HG03521 (cell line): Measurements from ENCODE around the gene AGMO.

ENCODE experiments used
- ATAC-seq: cut with Tn5 transposase; IDR thresholded peaks from one replicate; pipeline ENCODE4 v1.9.1; 2021; ENCODE audit warnings: mild to moderate bottlenecking, moderate library complexity; ENCODE audit not compliant: unreplicated experiment

The AGMO gene

GRCh38 chr7:15462721-15463389, 99.0 kb downstream of the AGMO start:
- no peak for ATAC-seq

- no peak for ATAC-seq
Measured at GRCh38 chr7:15461576-15461975, 100.2 kb downstream of the AGMO start.

GRCh38 chr7:15459018-15459615, 102.7 kb downstream of the AGMO start:
- no peak for ATAC-seq

GRCh38 chr7:15457990-15458955, 103.5 kb downstream of the AGMO start:
- ATAC-seq: no peak

- ATAC-seq: no peak
Measured at GRCh38 chr7:15452670-15453069, 109.1 kb downstream of the AGMO start.

GRCh38 chr7:15446722-15447121, 115.1 kb downstream of the AGMO start:
- ATAC-seq: no peak

GRCh38 chr7:15446280-15446679, 115.5 kb downstream of the AGMO start:
- ATAC-seq: no peak

- ATAC-seq: no peak
Measured at GRCh38 chr7:15441915-15442314, 119.9 kb downstream of the AGMO start.

- ATAC-seq: no peak
Measured at GRCh38 chr7:15440482-15440881, 121.3 kb downstream of the AGMO start.

GRCh38 chr7:15439853-15440252, 122.0 kb downstream of the AGMO start:
- ATAC-seq: no peak

GRCh38 chr7:15433151-15433550, 128.7 kb downstream of the AGMO start:
- ATAC-seq: no peak

- no peak for ATAC-seq
Measured at GRCh38 chr7:15430911-15431310, 130.9 kb downstream of the AGMO start.

GRCh38 chr7:15430191-15430590, 131.6 kb downstream of the AGMO start:
- ATAC-seq: no peak

GRCh38 chr7:15424468-15424867, 137.3 kb downstream of the AGMO start:
- no peak for ATAC-seq

- no peak for ATAC-seq
Measured at GRCh38 chr7:15419596-15419995, 142.2 kb downstream of the AGMO start.

GRCh38 chr7:15418264-15418663, 143.6 kb downstream of the AGMO start:
- ATAC-seq: no peak

GRCh38 chr7:15417341-15417988, 144.3 kb downstream of the AGMO start:
- ATAC-seq: no peak

GRCh38 chr7:15411019-15411418, 150.8 kb downstream of the AGMO start:
- ATAC-seq: no peak

GRCh38 chr7:15407910-15408309, 153.9 kb downstream of the AGMO start:
- ATAC-seq: no peak

- ATAC-seq: no peak
Measured at GRCh38 chr7:15403751-15404150, 158.1 kb downstream of the AGMO start.

GRCh38 chr7:15403315-15403714, 158.5 kb downstream of the AGMO start:
- ATAC-seq: no peak
